ENCODE results near the gene TRMO.

DNA sequence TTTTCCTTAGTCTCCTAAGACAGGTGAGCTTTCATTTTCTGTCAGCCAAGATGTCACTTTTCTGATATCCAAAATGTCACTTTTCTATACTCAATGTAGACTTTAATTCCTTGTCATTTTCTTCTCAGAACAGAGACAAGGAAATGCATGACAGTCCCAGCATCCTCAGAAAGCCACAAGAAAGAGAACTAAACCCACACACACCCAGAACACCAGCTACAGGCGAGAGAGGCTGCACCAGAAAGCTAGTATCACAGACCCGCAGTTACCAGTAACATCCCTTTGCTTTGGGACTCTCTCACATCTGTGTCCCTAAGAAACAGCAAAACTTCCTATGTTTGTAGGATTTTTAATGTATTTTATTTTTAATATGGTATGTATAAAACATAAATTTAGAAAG lies 17.1 kb downstream of the TRMO start:
- TF ChIP-seq EZH2 (IDR thresholded peaks at IDR 0.05; ENCODE audit: insufficient read depth, poor library complexity, severe bottlenecking) (no peak), EZH2phosphoT487 (IDR thresholded peaks at IDR 0.05; ENCODE audit: insufficient read depth, low read depth) (no peak)

Data from GM23248 (cell line).